Chondrocyte (in vitro differentiated cells): ENCODE results near the gene ECE1. TPM values are rescaled to one million over a fixed set of nuclear protein-coding genes. Genes with fewer than 3 reads are reported as not detected.
A peak's percentile ranks its signal among the peaks of the same experiment; 100 is the strongest.

Experiments
- DNase-seq: peaks from one replicate; pipeline ENCODE4 v3.0.0; 2021; ENCODE audit warnings: mixed read lengths, low spot score
- H3K27ac Mint-ChIP-seq: one replicate; pipeline ENCODE4 v1.8.0; 2021; ENCODE audit warnings: mild to moderate bottlenecking, moderate library complexity, mixed read lengths; ENCODE audit not compliant: unreplicated experiment
- H3K27me3 Mint-ChIP-seq: 2 replicates; pipeline ENCODE4 v1.8.0; 2021; ENCODE audit warnings: low read depth, mixed read lengths
- H3K36me3 Mint-ChIP-seq: 2 replicates; pipeline ENCODE4 v1.8.0; 2021; ENCODE audit warnings: low read depth, mixed read lengths
- H3K4me1 Mint-ChIP-seq: 2 replicates; pipeline ENCODE4 v1.8.0; 2021; ENCODE audit warnings: low read depth, mild to moderate bottlenecking, mixed read lengths
- H3K4me3 Mint-ChIP-seq: one replicate; pipeline ENCODE4 v1.8.0; 2021; ENCODE audit warnings: mild to moderate bottlenecking, moderate library complexity, mixed read lengths; ENCODE audit not compliant: unreplicated experiment
- H3K9me3 Mint-ChIP-seq: 2 replicates; pipeline ENCODE4 v1.8.0; 2021; ENCODE audit warnings: low read depth, mixed read lengths
- total RNA-seq: library from RNA; stranded (reverse); gene quantifications from 3 replicates; pipeline ENCODE4 v1.2.1, GENCODE V29; 2021
- TF ChIP-seq, protein P1 (sequence below): fragments of 200-600 bp; sonication (generic); IDR thresholded peaks from 2 replicates; pipeline ENCODE4 v1.5.0; 2021; ENCODE audit warnings: antibody characterized with exemption, mild to moderate bottlenecking, moderate library complexity

The ECE1 gene
- total RNA-seq, 1 donor from 2014 or later = 98.5 TPM

DNA sequence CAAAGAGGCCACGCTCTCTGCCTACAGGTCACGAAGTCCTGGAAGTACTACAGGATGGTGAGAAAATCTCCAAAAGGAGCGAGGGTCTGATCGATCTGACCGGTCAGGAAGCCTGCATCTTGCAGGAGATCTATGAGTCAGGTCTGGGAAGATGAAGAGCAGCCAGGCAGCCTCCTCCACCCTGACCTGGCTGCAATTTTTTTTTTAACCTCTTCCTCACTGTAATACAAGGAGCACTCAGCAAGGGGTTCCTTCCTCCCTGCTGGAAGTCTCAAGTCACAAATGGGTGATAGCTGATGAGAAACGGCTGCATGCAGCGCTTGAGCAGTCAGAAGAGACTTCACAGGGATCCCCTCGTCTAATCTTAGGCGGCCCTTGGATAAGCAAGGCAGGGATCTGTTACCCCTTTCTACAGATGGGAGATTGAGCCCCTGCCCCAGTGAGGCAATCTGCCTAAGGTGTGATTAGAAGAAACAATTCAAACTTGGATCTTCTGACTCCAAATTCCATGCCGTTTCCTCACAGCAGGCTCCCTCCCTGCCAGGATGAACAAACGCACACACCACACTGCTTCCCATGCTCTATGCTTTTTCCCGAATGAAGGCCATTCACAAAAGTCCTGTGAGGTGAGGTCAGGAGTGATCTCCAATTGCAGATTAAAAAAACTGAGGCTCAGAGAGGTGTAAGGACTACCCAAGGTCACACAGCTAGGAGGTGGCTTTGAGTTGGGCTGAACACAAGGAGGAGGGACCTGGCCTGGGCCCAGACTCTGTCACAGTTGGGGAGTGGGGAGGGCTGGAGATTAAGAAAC is 48.3 kb downstream of the ECE1 start:
- no peak for DNase-seq
- H3K4me1 Mint-ChIP-seq = peaks cover 37% of the 10 kb centered on the region
- no peak overlapping the region for H3K4me3 Mint-ChIP-seq
- H3K27me3 Mint-ChIP-seq = no peaks in the 10 kb centered on the region
- TF ChIP-seq, protein P1, sequence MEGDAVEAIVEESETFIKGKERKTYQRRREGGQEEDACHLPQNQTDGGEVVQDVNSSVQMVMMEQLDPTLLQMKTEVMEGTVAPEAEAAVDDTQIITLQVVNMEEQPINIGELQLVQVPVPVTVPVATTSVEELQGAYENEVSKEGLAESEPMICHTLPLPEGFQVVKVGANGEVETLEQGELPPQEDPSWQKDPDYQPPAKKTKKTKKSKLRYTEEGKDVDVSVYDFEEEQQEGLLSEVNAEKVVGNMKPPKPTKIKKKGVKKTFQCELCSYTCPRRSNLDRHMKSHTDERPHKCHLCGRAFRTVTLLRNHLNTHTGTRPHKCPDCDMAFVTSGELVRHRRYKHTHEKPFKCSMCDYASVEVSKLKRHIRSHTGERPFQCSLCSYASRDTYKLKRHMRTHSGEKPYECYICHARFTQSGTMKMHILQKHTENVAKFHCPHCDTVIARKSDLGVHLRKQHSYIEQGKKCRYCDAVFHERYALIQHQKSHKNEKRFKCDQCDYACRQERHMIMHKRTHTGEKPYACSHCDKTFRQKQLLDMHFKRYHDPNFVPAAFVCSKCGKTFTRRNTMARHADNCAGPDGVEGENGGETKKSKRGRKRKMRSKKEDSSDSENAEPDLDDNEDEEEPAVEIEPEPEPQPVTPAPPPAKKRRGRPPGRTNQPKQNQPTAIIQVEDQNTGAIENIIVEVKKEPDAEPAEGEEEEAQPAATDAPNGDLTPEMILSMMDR = no peak
- no peaks in the 10 kb centered on the region for H3K9me3 Mint-ChIP-seq
- H3K36me3 Mint-ChIP-seq = peaks cover 29% of the 10 kb centered on the region
- no peak overlapping the region for H3K27ac Mint-ChIP-seq

DNA sequence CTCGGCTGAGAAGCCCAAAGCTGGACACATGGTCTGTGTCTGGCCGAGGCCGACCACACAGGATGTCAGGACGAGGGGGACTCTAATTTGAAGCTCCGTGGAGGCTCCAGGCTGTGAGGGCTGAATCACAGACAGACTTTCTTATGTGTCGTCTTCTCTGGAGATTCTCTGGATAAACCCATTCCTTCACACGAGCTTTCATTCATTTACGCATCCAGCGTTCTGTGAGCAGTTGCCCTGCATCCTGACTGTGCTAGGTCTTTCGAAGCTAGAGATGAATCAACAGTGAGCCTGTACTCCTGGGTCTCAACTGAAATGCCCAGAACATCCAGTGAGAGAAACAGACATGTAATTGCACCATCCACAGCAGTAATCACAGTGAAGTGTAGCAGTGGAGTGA is 49.6 kb downstream of the ECE1 start:
- Mint-ChIP-seq H3K9me3 (no peaks in the 10 kb centered on the region), H3K4me3 (no peak overlapping the region), H3K36me3 (peaks cover 27% of the 10 kb centered on the region), H3K4me1 (peaks cover 37% of the 10 kb centered on the region), H3K27ac (no peak overlapping the region), H3K27me3 (no peaks in the 10 kb centered on the region)
- TF ChIP-seq, protein P1 = no peak
- no peak for DNase-seq

DNA sequence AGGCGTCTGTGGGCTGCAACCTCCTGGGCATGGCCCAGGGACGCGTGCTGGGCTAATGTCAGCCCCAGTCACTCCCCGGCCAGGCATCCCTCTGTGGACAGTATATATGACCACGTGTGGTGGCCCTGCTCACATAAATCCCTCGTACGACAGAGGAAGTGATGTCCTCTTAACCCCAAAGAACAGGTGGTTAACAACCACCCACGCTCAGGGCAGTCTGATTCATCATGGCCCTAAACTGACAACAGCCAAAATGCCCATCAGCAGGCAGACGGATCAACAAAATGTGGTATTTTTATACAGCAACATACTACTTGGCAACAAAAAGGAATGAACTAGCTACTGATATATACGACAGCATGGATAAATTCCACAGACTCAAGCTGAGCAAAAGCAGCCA is 51.0 kb downstream of the ECE1 start:
- H3K27me3 Mint-ChIP-seq = no peaks in the 10 kb centered on the region
- no peak for DNase-seq
- H3K4me3 Mint-ChIP-seq = no peak overlapping the region
- peak overlapping the region; percentile 83 for H3K27ac Mint-ChIP-seq
- TF ChIP-seq, protein P1 = no peak
- H3K4me1 Mint-ChIP-seq = peaks cover 37% of the 10 kb centered on the region
- no peaks in the 10 kb centered on the region for H3K9me3 Mint-ChIP-seq
- peaks cover 29% of the 10 kb centered on the region for H3K36me3 Mint-ChIP-seq

DNA sequence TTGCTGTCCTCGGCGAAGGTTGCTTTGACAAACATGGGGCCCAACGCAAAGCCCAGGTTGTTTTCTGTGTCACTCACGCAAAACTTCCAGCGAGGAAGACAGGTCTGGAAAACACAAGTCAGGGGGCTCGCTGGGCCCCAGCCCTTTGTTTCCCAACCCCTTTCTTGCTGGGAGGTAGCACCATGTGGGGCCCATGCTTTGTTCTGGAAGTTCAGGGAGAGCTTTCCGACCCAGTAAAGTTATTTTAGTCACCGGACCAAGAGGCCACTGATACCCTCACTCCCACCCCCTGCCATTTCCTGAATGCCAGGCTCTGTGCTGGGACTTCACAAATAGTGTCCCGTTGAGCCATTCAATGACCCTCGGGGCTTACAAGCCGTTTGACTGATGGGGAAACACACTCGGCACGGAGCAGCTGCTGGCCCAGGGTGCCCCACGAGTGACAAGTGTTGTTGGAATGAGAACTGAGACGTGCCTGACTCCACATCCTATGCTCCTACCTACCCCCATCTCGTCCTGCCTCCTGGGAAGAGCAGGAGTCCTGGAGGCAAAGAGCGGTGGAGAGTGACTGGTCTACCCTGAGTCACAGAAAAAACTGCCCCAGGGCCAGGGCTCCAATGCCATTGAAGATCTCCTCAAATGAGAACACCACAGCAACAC is 52.0 kb downstream of the ECE1 start:
- Mint-ChIP-seq H3K4me3 (no peak overlapping the region), H3K9me3 (no peaks in the 10 kb centered on the region), H3K36me3 (peaks cover 30% of the 10 kb centered on the region), H3K4me1 (peaks cover 37% of the 10 kb centered on the region), H3K27me3 (no peaks in the 10 kb centered on the region), H3K27ac (peak overlapping the region; percentile 81)
- DNase-seq = no peak
- TF ChIP-seq, protein P1 = no peak

DNA sequence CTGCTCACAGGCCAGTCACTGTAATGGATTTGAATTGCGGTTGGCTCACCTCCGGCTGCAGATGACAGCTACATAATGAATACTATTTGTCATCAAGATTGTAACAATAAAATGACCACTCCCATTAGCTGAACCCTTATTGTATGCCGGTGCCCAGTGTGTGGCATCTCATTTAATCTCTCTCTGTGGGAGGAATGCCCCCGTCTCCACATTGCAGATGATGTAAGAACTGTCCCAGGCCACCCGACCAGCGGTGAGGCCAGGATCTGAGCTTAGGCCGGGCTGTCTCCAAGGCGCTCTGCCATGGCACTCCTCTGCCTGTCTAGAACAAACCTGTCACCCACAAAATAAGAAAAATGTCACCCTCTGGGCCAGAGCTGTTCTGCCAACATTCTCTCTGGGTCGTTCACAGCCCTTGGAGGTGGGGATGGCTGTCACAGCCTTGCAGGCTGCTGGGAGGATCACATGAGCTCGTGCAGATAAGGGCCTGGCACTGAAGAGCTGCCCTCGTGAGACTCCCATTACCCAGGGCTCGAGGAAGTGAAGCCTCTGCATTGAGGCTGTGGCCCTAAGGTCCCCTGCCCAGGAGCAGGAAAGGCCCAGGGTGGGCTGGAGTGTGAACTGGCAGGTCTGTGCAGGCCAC is 52.7 kb downstream of the ECE1 start:
- Mint-ChIP-seq H3K27me3 (no peaks in the 10 kb centered on the region), H3K4me3 (no peak overlapping the region), H3K9me3 (no peaks in the 10 kb centered on the region), H3K36me3 (peaks cover 27% of the 10 kb centered on the region), H3K4me1 (peaks cover 37% of the 10 kb centered on the region), H3K27ac (peak overlapping the region; percentile 81)
- TF ChIP-seq, protein P1 = no peak
- DNase-seq = no peak
